HUES64 (cell line): ENCODE data around the gene CMIP.

Experiments used
- H3K27ac ChIP-seq: 2 replicates; pipeline ENCODE4 v1.7.0; 2013; ENCODE audit warnings: low read depth, low read length, inconsistent platforms
- H3K27me3 ChIP-seq: 2 replicates; pipeline ENCODE4 v1.6.1; 2013; ENCODE audit warnings: mild to moderate bottlenecking, low read length; ENCODE audit not compliant: insufficient read depth
- H3K36me3 ChIP-seq: 2 replicates; pipeline ENCODE4 v1.6.1; 2013; ENCODE audit warnings: mild to moderate bottlenecking, low read length; ENCODE audit not compliant: insufficient read depth
- H3K4me1 ChIP-seq: 2 replicates; pipeline ENCODE4 v1.6.1; 2013; ENCODE audit warnings: mild to moderate bottlenecking, low read length, moderate library complexity; ENCODE audit not compliant: insufficient read depth
- H3K4me3 ChIP-seq: 2 replicates; pipeline ENCODE4 v1.5.1; 2013; ENCODE audit warnings: mild to moderate bottlenecking, low read length, moderate library complexity
- H3K9ac ChIP-seq: 2 replicates; pipeline ENCODE4 v1.6.1; 2013; ENCODE audit warnings: mild to moderate bottlenecking, low read depth, low read length
- H3K9me3 ChIP-seq: 2 replicates; pipeline ENCODE4 v1.6.1; 2013; ENCODE audit warnings: low read depth, low read length; ENCODE audit not compliant: insufficient read depth
- WGBS: fragments of 150-250, 120-280 bp; methylation state at CpG from one replicate; pipeline ENCODE4 v1.1.7; 2013; ENCODE audit warnings: missing lambda C conversion rate; 5-methylcytosine and 5-hydroxymethylcytosine counted together

Gene CMIP

GRCh38 chr16:81590714-81591544 lies 146.3 kb downstream of the CMIP start:
- no peak overlapping the region for H3K9ac ChIP-seq
- H3K4me3 ChIP-seq, result no peak overlapping the region
- H3K9me3 ChIP-seq, result no peaks in the 10 kb centered on the region
- 85% methylated on average over 4 of the region's 5 CpGs for WGBS
- no peak overlapping the region for H3K27ac ChIP-seq
- no peaks in the 10 kb centered on the region for H3K36me3 ChIP-seq
- H3K27me3 ChIP-seq, result no peaks in the 10 kb centered on the region
- H3K4me1 ChIP-seq, result peaks cover 8% of the 10 kb centered on the region; the same call in 1 of the 2 replicates

- Histone ChIP-seq H3K27me3 (no peaks in the 10 kb centered on the region), H3K9ac (no peak overlapping the region), H3K4me3 (no peak overlapping the region), H3K9me3 (no peaks in the 10 kb centered on the region), H3K36me3 (no peaks in the 10 kb centered on the region), H3K27ac (no peak overlapping the region), H3K4me1 (peaks cover 2% of the 10 kb centered on the region; the same call in 1 of the 2 replicates)
- WGBS, result 93% methylated on average over 2 of the region's 2 CpGs
Observed at GRCh38 chr16:81591545-81591870, 146.9 kb downstream of the CMIP start.

- H3K4me1 ChIP-seq, result no peaks in the 10 kb centered on the region; the same call in 1 of the 2 replicates
- 86% methylated on average over 11 of the region's 11 CpGs for WGBS
- no peak overlapping the region for H3K4me3 ChIP-seq
- no peak overlapping the region for H3K9ac ChIP-seq
- H3K27me3 ChIP-seq, result no peaks in the 10 kb centered on the region
- H3K36me3 ChIP-seq, result no peaks in the 10 kb centered on the region
- no peak overlapping the region for H3K27ac ChIP-seq
- H3K9me3 ChIP-seq, result no peaks in the 10 kb centered on the region
Observed at GRCh38 chr16:81592353-81592866, 147.8 kb downstream of the CMIP start.

GRCh38 chr16:81593481-81593880 lies 148.9 kb downstream of the CMIP start:
- WGBS, result 92% methylated on average over 16 of the region's 16 CpGs
- Histone ChIP-seq H3K36me3 (no peaks in the 10 kb centered on the region), H3K27me3 (no peaks in the 10 kb centered on the region), H3K9ac (no peak overlapping the region), H3K9me3 (no peaks in the 10 kb centered on the region), H3K27ac (no peak overlapping the region), H3K4me1 (no peaks in the 10 kb centered on the region; the same call in 1 of the 2 replicates), H3K4me3 (no peak overlapping the region)

- Histone ChIP-seq H3K27ac (no peak overlapping the region), H3K4me1 (peaks cover 8% of the 10 kb centered on the region; the same call in 1 of the 2 replicates), H3K9me3 (no peaks in the 10 kb centered on the region), H3K4me3 (no peak overlapping the region), H3K9ac (no peak overlapping the region), H3K36me3 (no peaks in the 10 kb centered on the region), H3K27me3 (no peaks in the 10 kb centered on the region)
- WGBS, result 94% methylated on average over 8 of the region's 9 CpGs
Observed at GRCh38 chr16:81595629-81596292, 151.2 kb downstream of the CMIP start.

- H3K9me3 ChIP-seq, result no peaks in the 10 kb centered on the region
- H3K27me3 ChIP-seq, result no peaks in the 10 kb centered on the region
- WGBS, result 94% methylated on average over 5 of the region's 5 CpGs
- H3K9ac ChIP-seq, result no peak overlapping the region
- H3K27ac ChIP-seq, result no peak overlapping the region
- H3K36me3 ChIP-seq, result no peaks in the 10 kb centered on the region
- no peak overlapping the region for H3K4me3 ChIP-seq
- peaks cover 8% of the 10 kb centered on the region; the same call in 1 of the 2 replicates for H3K4me1 ChIP-seq
Observed at GRCh38 chr16:81597079-81597658, 152.6 kb downstream of the CMIP start.

- H3K27me3 ChIP-seq, result no peaks in the 10 kb centered on the region
- H3K4me1 ChIP-seq, result peaks cover 8% of the 10 kb centered on the region; the same call in 1 of the 2 replicates
- H3K27ac ChIP-seq, result no peak overlapping the region
- WGBS, result 96% methylated on average over 12 of the region's 12 CpGs
- no peaks in the 10 kb centered on the region for H3K9me3 ChIP-seq
- no peaks in the 10 kb centered on the region for H3K36me3 ChIP-seq
- no peak overlapping the region for H3K4me3 ChIP-seq
- H3K9ac ChIP-seq, result no peak overlapping the region
Observed at GRCh38 chr16:81598083-81598482, 153.5 kb downstream of the CMIP start.

- no peak overlapping the region for H3K4me3 ChIP-seq
- H3K27ac ChIP-seq, result no peak overlapping the region
- whole genome bisulfite sequencing, result 86% methylated on average over 9 of the region's 11 CpGs
- H3K36me3 ChIP-seq, result no peaks in the 10 kb centered on the region
- H3K4me1 ChIP-seq, result peaks cover 8% of the 10 kb centered on the region; the same call in 1 of the 2 replicates
- H3K27me3 ChIP-seq, result no peaks in the 10 kb centered on the region
- no peak overlapping the region for H3K9ac ChIP-seq
- no peaks in the 10 kb centered on the region for H3K9me3 ChIP-seq
Observed at GRCh38 chr16:81599034-81599744, 154.6 kb downstream of the CMIP start.

GRCh38 chr16:81600275-81600674 lies 155.7 kb downstream of the CMIP start:
- H3K36me3 ChIP-seq, result no peaks in the 10 kb centered on the region
- 90% methylated on average over 5 of the region's 5 CpGs for WGBS
- no peak overlapping the region for H3K4me3 ChIP-seq
- no peaks in the 10 kb centered on the region for H3K9me3 ChIP-seq
- H3K4me1 ChIP-seq, result peaks cover 8% of the 10 kb centered on the region; the same call in 1 of the 2 replicates
- H3K9ac ChIP-seq, result no peak overlapping the region
- no peak overlapping the region for H3K27ac ChIP-seq
- no peaks in the 10 kb centered on the region for H3K27me3 ChIP-seq

GRCh38 chr16:81601008-81601428 lies 156.4 kb downstream of the CMIP start:
- Histone ChIP-seq H3K4me3 (no peak overlapping the region), H3K27me3 (no peaks in the 10 kb centered on the region), H3K9me3 (no peaks in the 10 kb centered on the region), H3K9ac (no peak overlapping the region), H3K27ac (no peak overlapping the region), H3K36me3 (no peaks in the 10 kb centered on the region), H3K4me1 (peaks cover 8% of the 10 kb centered on the region; the same call in 1 of the 2 replicates)
- 90% methylated on average over 9 of the region's 9 CpGs for WGBS
